Myocyte (in vitro differentiated cells): ENCODE results near the gene GZF1. TPM values are rescaled to one million over a fixed set of nuclear protein-coding genes. Genes with fewer than 3 reads are reported as not detected.
A peak's percentile ranks its signal among the peaks of the same experiment; 100 is the strongest.
"Not testable (repeated sequence)": the region's sequence is repeated elsewhere in the genome, so short reads cannot be mapped to it uniquely, and the experiment has no call there.

Experiments
- DNase-seq: peaks from one replicate; pipeline ENCODE4 v3.0.0-alpha.2; 2012; ENCODE audit warnings: low read depth
- total RNA-seq: library from RNA; depleted of rRNA; stranded (reverse); fragments of >200 nt; gene quantifications from 2 replicates; pipeline ENCODE4 v1.2.3, GENCODE V29; 2014

The GZF1 gene
- total RNA-seq, 1 donor from 2014 or later = 27.8 TPM

GRCh38 chr20:23346002-23346401 is 16.0 kb upstream of the GZF1 start:
- no peak for DNase-seq

GRCh38 chr20:23347791-23348190 is 14.2 kb upstream of the GZF1 start:
- no peak for DNase-seq

GRCh38 chr20:23348510-23348909 is 13.5 kb upstream of the GZF1 start:
- DNase-seq = not testable (repeated sequence)

- DNase-seq = no peak
Measured at GRCh38 chr20:23349338-23350195, 12.4 kb upstream of the GZF1 start.

- peak; percentile 99 for DNase-seq
Measured at GRCh38 chr20:23350196-23350903, 11.6 kb upstream of the GZF1 start, which contains the start of gene NXT1. NXT1 (plus strand) TSS chr20:23350791; CDS start chr20:23354042, 3,251 bp downstream.

- DNase-seq = peak; percentile 53
Measured at GRCh38 chr20:23350904-23351838, 10.8 kb upstream of the GZF1 start.

- no peak for DNase-seq
Measured at GRCh38 chr20:23356203-23356602, 5.8 kb upstream of the GZF1 start.

- DNase-seq = peak; percentile 100
Measured at GRCh38 chr20:23357767-23358562, 4.0 kb upstream of the GZF1 start.

GRCh38 chr20:23358563-23358906 is 3.4 kb upstream of the GZF1 start:
- DNase-seq = no peak

GRCh38 chr20:23358923-23359593 is 2.9 kb upstream of the GZF1 start:
- DNase-seq = no peak

- DNase-seq = no peak
Measured at GRCh38 chr20:23360531-23360930, 1.5 kb upstream of the GZF1 start.

- DNase-seq = peak; percentile 31
Measured at GRCh38 chr20:23361119-23361475, 885 bp upstream of the GZF1 start.

- peak; percentile 78 for DNase-seq
Measured at GRCh38 chr20:23362392-23363256, 642 bp downstream of the GZF1 start.

- DNase-seq = peak; percentile 34
Measured at GRCh38 chr20:23363257-23363649, 1.3 kb downstream of the GZF1 start.

GRCh38 chr20:23365390-23366165 is 3.6 kb downstream of the GZF1 start:
- no peak for DNase-seq

GRCh38 chr20:23366384-23366783 is 4.4 kb downstream of the GZF1 start:
- DNase-seq = no peak

GRCh38 chr20:23367770-23368169 is 5.8 kb downstream of the GZF1 start:
- no peak for DNase-seq
